HEK293 (cell line): ENCODE measurements around the gene ANKRD39.
A peak's percentile ranks its signal among the peaks of the same experiment; 100 is the strongest.

Source experiments
- CTCF ChIA-PET: fragments of 350-600 bp; formaldehyde crosslinking; extraction: SDS; loops from one replicate; lab custom pipeline; 2021; ENCODE audit warnings: antibody characterized with exemption; lab: Yijun Ruan, JAX
- POLR2A ChIA-PET: fragments of 300-600 bp; formaldehyde crosslinking; extraction: SDS; loops from one replicate; lab custom pipeline; 2020; ENCODE audit warnings: antibody characterized with exemption, inconsistent platforms; lab: Yijun Ruan, JAX
- H3K27ac ChIP-seq: fragments of 200-500 bp; sonication (Bioruptor generic); 2 replicates; pipeline ENCODE4 v1.5.1; 2014; ENCODE audit warnings: low read depth, low read length, control low read depth, inconsistent platforms; ENCODE audit errors: extremely low read depth
- H3K36me3 ChIP-seq, 2 experiments: fragments of 200-500 bp in 1 of 2; sonication (Bioruptor generic) in 1 of 2; 1 replicate in 1 of 2; 2 replicates in 1 of 2; pipeline ENCODE4 v1.5.1; 2014 to 2017; ENCODE audit warnings: inconsistent platforms in 2 of 2, low read length in 2 of 2; ENCODE audit not compliant: control insufficient read depth in 2 of 2, insufficient read depth in 1 of 2
- H3K4me1 ChIP-seq: fragments of 200-500 bp; sonication (Bioruptor generic); 2 replicates; pipeline ENCODE4 v1.5.1; 2014; ENCODE audit warnings: mild to moderate bottlenecking, low read length, inconsistent platforms; ENCODE audit not compliant: control insufficient read depth, insufficient read depth
- H3K4me3 ChIP-seq: 2 replicates; pipeline ENCODE4 v1.5.1; 2011; ENCODE audit warnings: low read depth, mild to moderate bottlenecking, control low read depth, low read length, moderate library complexity
- H3K9me3 ChIP-seq: fragments of 200-500 bp; sonication (Bioruptor generic); 2 replicates; pipeline ENCODE4 v1.5.1; 2014; ENCODE audit warnings: low read depth, low read length, inconsistent platforms; ENCODE audit not compliant: control insufficient read depth, insufficient read depth
- AEBP2 ChIP-seq: fragments of 450-650 bp; formaldehyde crosslinking; IDR thresholded peaks from 2 replicates; pipeline ENCODE4 v1.5.1; 2016; ENCODE audit warnings: missing biosample characterization, missing genetic modification characterization, borderline replicate concordance
- GLIS1 ChIP-seq: fragments of 450-650 bp; formaldehyde crosslinking; IDR thresholded peaks from 2 replicates; pipeline ENCODE4 v1.5.1; 2016; ENCODE audit warnings: missing biosample characterization, missing genetic modification characterization
- PATZ1 ChIP-seq: fragments of 450-650 bp; formaldehyde crosslinking; IDR thresholded peaks from 2 replicates; pipeline ENCODE4 v1.5.1; 2016; ENCODE audit warnings: missing biosample characterization, missing genetic modification characterization
- TRIM28 ChIP-seq: IDR thresholded peaks from 2 replicates; pipeline ENCODE4 v1.6.1; 2011; ENCODE audit warnings: low read length, control low read depth, borderline replicate concordance
- ZBTB10 ChIP-seq: fragments of 450-650 bp; formaldehyde crosslinking; IDR thresholded peaks from 2 replicates; pipeline ENCODE4 v1.5.1; 2016; ENCODE audit warnings: missing biosample characterization, missing genetic modification characterization
- ZIC2 ChIP-seq: fragments of 450-650 bp; formaldehyde crosslinking; IDR thresholded peaks from 2 replicates; pipeline ENCODE4 v1.5.1; 2016; ENCODE audit warnings: missing biosample characterization, missing genetic modification characterization
- ZNF10 ChIP-seq: fragments of 450-650 bp; formaldehyde crosslinking; IDR thresholded peaks from 2 replicates; pipeline ENCODE4 v1.5.1; 2017; ENCODE audit warnings: missing biosample characterization, missing genetic modification characterization
- ZNF112 ChIP-seq: fragments of 450-650 bp; formaldehyde crosslinking; IDR thresholded peaks from 2 replicates; pipeline ENCODE4 v1.5.0; 2017; ENCODE audit warnings: missing biosample characterization, missing genetic modification characterization
- ZNF302 ChIP-seq: fragments of 450-650 bp; formaldehyde crosslinking; IDR thresholded peaks from 2 replicates; pipeline ENCODE4 v1.5.1; 2016; ENCODE audit warnings: missing biosample characterization, missing genetic modification characterization, low read depth
- ZNF311 ChIP-seq: fragments of 450-650 bp; formaldehyde crosslinking; IDR thresholded peaks from 2 replicates; pipeline ENCODE4 v1.5.1; 2017; ENCODE audit warnings: missing biosample characterization, missing genetic modification characterization, borderline replicate concordance
- ZNF596 ChIP-seq: fragments of 450-650 bp; IDR thresholded peaks from 2 replicates; pipeline ENCODE4 v1.5.0; 2018; ENCODE audit warnings: missing biosample characterization, mild to moderate bottlenecking, missing genetic modification characterization, moderate library complexity
- ZNF626 ChIP-seq: fragments of 450-650 bp; sonication (Bioruptor Pico); formaldehyde crosslinking; IDR thresholded peaks from 2 replicates; pipeline ENCODE4 v1.5.1; 2018; ENCODE audit warnings: missing biosample characterization, missing genetic modification characterization, inconsistent platforms
- ZSCAN30 ChIP-seq: fragments of 450-650 bp; IDR thresholded peaks from 2 replicates; pipeline ENCODE4 v1.5.1; 2018; ENCODE audit warnings: missing biosample characterization, mild to moderate bottlenecking, missing genetic modification characterization, moderate library complexity
- ZXDB ChIP-seq: fragments of 450-650 bp; formaldehyde crosslinking; IDR thresholded peaks from 2 replicates; pipeline ENCODE4 v1.5.1; 2016; ENCODE audit warnings: missing biosample characterization, missing genetic modification characterization
- TF ChIP-seq, protein P1 (sequence below): fragments of 450-650 bp; IDR thresholded peaks from 2 replicates; pipeline ENCODE4 v1.5.1; 2018; ENCODE audit warnings: missing biosample characterization, mild to moderate bottlenecking, missing genetic modification characterization
- TF ChIP-seq, protein P2 (sequence below): fragments of 450-650 bp; formaldehyde crosslinking; IDR thresholded peaks from 2 replicates; pipeline ENCODE4 v1.5.1; 2016; ENCODE audit warnings: missing biosample characterization, missing genetic modification characterization, low read depth

Gene ANKRD39

DNA sequence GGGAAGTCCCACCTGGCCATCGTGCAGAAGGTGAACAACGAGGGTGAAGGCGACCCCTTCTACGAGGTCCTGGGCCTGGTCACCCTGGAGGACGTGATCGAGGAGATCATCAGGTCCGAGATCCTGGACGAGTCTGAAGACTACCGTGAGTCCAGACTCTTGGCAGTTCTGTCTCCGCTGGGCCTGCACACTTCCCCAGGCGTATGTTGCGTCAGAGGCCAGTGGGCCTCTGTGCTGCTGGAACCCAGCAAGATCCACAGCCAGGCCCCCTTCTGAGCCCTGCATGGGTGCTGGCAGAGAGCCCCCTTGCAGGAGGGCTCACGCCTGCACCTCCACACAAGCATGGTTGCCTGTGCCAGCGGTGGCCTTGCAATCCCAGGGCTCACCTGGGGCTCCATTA, 32.8 kb downstream of the ANKRD39 start:
- Histone ChIP-seq H3K9me3 (no peaks in the 10 kb centered on the region), H3K27ac (no peak overlapping the region), H3K36me3 (peaks cover 24 to 74% of the 10 kb centered on the region in 2 experiments), H3K4me3 (no peak overlapping the region), H3K4me1 (peaks cover 3% of the 10 kb centered on the region; the same call in 1 of the 2 replicates)
- ChIA-PET CTCF (interaction anchor here (0.5 to 1.3 kb wide), 5 partner anchors 10 to 78 kb away, joined by 3 to 4 read pairs (median 4); partner anchors contain the start of gene ANKRD39), POLR2A (no interaction called here)
- TF ChIP-seq TRIM28: no peak
- TF ChIP-seq ZNF302 (tag by site-specific recombination): no peak
- TF ChIP-seq GLIS1 (tag by site-specific recombination): peak; percentile 87
- TF ChIP-seq ZIC2 (tag by site-specific recombination): peak; percentile 68

DNA sequence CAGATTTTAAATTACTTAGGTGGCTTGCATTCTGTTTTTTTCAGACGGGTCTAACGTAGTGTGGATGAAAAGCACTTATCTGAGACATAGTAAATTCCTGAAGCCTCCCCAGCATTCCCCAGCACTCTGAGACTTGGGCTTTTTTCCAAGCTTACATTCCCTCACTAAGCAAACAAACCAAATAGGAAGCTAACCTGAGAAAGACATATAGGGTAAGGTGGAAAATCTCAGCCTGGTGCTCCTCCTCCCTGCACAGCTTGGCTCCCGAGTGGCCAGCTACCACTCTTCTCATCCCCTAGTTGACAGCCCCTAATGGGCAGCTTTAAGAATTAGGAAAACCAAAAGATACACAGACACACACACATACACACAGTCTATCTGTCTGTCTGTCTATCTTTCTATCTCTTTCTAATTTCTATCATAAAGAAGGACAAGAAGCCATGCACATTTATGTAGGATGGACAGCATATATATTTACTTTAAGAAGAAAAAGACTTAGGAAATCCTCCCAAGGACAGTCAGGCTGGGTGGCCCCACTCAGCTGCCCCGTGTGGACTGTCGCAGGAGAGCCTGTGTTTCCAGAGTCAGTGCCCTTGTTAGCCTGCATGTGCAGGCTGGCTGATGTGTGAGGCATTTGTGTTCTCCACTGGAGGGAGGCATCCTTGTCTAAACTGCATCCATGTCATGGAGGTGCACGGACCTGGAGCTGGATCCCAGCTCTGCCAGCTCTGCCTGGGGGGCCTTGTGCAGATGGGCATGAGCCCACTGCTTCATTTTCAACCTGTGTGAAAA, 33.5 kb downstream of the ANKRD39 start:
- ChIA-PET CTCF (interaction anchor here (1.3 kb wide), 2 partner anchors 34 to 61 kb away, joined by 4 read pairs; partner anchors contain the start of gene ANKRD39), POLR2A (interaction anchor here (1.0 to 1.1 kb wide), 2 partner anchors 9 to 11 kb away, joined by 3 to 6 read pairs; no protein-coding TSS in a partner anchor)
- Histone ChIP-seq H3K9me3 (no peaks in the 10 kb centered on the region), H3K4me3 (no peak overlapping the region), H3K4me1 (peaks cover 7% of the 10 kb centered on the region), H3K36me3 (peaks cover 16 to 74% of the 10 kb centered on the region in 2 experiments), H3K27ac (no peak overlapping the region)
- TF ChIP-seq ZBTB10 (no peak), ZXDB (tag by site-specific recombination) (no peak), ZSCAN30 (no peak), ZNF626 (tag by site-specific recombination) (no peak), PATZ1 (tag by site-specific recombination) (no peak), AEBP2 (tag by site-specific recombination) (no peak)
- TF ChIP-seq, all 188 proteins: peak for 0

DNA sequence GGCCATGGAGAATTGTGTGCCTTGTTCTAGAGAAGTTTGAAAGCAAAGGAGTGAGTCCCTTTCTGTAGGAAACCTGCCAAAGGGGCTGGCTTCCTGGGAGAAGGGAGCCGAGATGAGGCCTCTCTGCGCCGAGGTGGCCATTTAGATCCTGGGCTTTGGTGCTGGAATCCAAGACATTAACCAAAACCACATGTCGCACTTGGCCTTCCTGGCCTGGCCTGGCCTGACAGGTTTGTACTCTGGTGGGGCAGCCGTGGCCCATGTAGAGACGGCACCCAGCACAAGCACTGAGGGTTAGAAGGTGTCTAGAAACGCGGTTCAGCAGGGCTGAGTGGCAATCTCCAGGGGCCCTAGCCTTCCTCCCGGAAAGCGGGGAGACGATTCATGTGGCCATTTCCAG, 34.6 kb downstream of the ANKRD39 start:
- Histone ChIP-seq H3K27ac (no peak overlapping the region), H3K9me3 (no peaks in the 10 kb centered on the region), H3K4me3 (no peak overlapping the region), H3K4me1 (peaks cover 16% of the 10 kb centered on the region), H3K36me3 (peaks cover 18 to 72% of the 10 kb centered on the region in 2 experiments)
- CTCF ChIA-PET: no interaction called here
- POLR2A ChIA-PET: no interaction called here
- TF ChIP-seq ZNF112 (tag by site-specific recombination) (no peak), ZNF10 (tag by site-specific recombination) (no peak), ZNF311 (tag by site-specific recombination) (no peak), ZNF596 (no peak)
- TF ChIP-seq, protein P1, sequence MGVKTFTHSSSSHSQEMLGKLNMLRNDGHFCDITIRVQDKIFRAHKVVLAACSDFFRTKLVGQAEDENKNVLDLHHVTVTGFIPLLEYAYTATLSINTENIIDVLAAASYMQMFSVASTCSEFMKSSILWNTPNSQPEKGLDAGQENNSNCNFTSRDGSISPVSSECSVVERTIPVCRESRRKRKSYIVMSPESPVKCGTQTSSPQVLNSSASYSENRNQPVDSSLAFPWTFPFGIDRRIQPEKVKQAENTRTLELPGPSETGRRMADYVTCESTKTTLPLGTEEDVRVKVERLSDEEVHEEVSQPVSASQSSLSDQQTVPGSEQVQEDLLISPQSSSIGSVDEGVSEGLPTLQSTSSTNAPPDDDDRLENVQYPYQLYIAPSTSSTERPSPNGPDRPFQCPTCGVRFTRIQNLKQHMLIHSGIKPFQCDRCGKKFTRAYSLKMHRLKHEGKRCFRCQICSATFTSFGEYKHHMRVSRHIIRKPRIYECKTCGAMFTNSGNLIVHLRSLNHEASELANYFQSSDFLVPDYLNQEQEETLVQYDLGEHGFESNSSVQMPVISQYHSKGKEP (tag by site-specific recombination): no peak
- TF ChIP-seq, protein P2, sequence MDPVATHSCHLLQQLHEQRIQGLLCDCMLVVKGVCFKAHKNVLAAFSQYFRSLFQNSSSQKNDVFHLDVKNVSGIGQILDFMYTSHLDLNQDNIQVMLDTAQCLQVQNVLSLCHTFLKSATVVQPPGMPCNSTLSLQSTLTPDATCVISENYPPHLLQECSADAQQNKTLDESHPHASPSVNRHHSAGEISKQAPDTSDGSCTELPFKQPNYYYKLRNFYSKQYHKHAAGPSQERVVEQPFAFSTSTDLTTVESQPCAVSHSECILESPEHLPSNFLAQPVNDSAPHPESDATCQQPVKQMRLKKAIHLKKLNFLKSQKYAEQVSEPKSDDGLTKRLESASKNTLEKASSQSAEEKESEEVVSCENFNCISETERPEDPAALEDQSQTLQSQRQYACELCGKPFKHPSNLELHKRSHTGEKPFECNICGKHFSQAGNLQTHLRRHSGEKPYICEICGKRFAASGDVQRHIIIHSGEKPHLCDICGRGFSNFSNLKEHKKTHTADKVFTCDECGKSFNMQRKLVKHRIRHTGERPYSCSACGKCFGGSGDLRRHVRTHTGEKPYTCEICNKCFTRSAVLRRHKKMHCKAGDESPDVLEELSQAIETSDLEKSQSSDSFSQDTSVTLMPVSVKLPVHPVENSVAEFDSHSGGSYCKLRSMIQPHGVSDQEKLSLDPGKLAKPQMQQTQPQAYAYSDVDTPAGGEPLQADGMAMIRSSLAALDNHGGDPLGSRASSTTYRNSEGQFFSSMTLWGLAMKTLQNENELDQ (tag by site-specific recombination): no peak
